NCI-H526 (cell line): ENCODE results near the gene CXCR5.
"Not testable (repeated sequence)": the region's sequence is repeated elsewhere in the genome, so short reads cannot be mapped to it uniquely, and the experiment has no call there.

Experiments
- DNase-seq, 2 experiments: peaks; one replicate each; lab custom pipeline; 2025; lab: John Stamatoyannopoulos, UW

CXCR5 gene

GRCh38 chr11:118883368-118884071 lies at the start of gene CXCR5:
Gene CXCR5, plus strand, starts transcription at chr11:118883892. Its CDS starts 50 bp downstream, at chr11:118883942.
- peak; percentile 84 to 98 for DNase-seq

- no peak for DNase-seq
Measured at GRCh38 chr11:118834427-118835028, 49.2 kb upstream of the CXCR5 start.

- DNase-seq, result no peak
Measured at GRCh38 chr11:118837868-118838267, 45.8 kb upstream of the CXCR5 start.

- no peak for DNase-seq
Measured at GRCh38 chr11:118838905-118839553, 44.7 kb upstream of the CXCR5 start.

GRCh38 chr11:118841469-118842242 lies 42.0 kb upstream of the CXCR5 start:
- DNase-seq, result peak in 1 of 2 experiments; percentile 38

GRCh38 chr11:118842369-118842768 lies 41.3 kb upstream of the CXCR5 start:
- no peak for DNase-seq

- DNase-seq, result not testable (repeated sequence)
Measured at GRCh38 chr11:118842843-118843242, 40.8 kb upstream of the CXCR5 start.

GRCh38 chr11:118843565-118843964 lies 40.1 kb upstream of the CXCR5 start:
- DNase-seq, result no peak

GRCh38 chr11:118845369-118845768 lies 38.3 kb upstream of the CXCR5 start:
- DNase-seq, result no peak

GRCh38 chr11:118846181-118846935 lies 37.3 kb upstream of the CXCR5 start:
- DNase-seq, result peak; percentile 74 to 78

- DNase-seq, result no peak
Measured at GRCh38 chr11:118849825-118850224, 33.9 kb upstream of the CXCR5 start.

GRCh38 chr11:118851970-118852369 lies 31.7 kb upstream of the CXCR5 start:
- no peak for DNase-seq

GRCh38 chr11:118853678-118854077 lies 30.0 kb upstream of the CXCR5 start:
- DNase-seq, result no peak

- no peak for DNase-seq
Measured at GRCh38 chr11:118856314-118856713, 27.4 kb upstream of the CXCR5 start.

- DNase-seq, result no peak
Measured at GRCh38 chr11:118857385-118857784, 26.3 kb upstream of the CXCR5 start.

- DNase-seq, result no peak
Measured at GRCh38 chr11:118859973-118860372, 23.7 kb upstream of the CXCR5 start.

GRCh38 chr11:118868659-118869058 lies 15.0 kb upstream of the CXCR5 start:
- DNase-seq, result peak in 1 of 2 experiments; percentile 34

GRCh38 chr11:118870396-118871343 lies 13.0 kb upstream of the CXCR5 start:
- DNase-seq, result peak; percentile 92 to 94

- DNase-seq, result no peak
Measured at GRCh38 chr11:118872403-118872821, 11.3 kb upstream of the CXCR5 start.

GRCh38 chr11:118873804-118874203 lies 9.9 kb upstream of the CXCR5 start:
- DNase-seq, result no peak
